ENCODE results near the gene CYLC2. TPM values are rescaled to one million over a fixed set of nuclear protein-coding genes. Genes with fewer than 3 reads are reported as not detected.

Gene CYLC2
- polyA plus RNA-seq, 3 donors = not detected

DNA sequence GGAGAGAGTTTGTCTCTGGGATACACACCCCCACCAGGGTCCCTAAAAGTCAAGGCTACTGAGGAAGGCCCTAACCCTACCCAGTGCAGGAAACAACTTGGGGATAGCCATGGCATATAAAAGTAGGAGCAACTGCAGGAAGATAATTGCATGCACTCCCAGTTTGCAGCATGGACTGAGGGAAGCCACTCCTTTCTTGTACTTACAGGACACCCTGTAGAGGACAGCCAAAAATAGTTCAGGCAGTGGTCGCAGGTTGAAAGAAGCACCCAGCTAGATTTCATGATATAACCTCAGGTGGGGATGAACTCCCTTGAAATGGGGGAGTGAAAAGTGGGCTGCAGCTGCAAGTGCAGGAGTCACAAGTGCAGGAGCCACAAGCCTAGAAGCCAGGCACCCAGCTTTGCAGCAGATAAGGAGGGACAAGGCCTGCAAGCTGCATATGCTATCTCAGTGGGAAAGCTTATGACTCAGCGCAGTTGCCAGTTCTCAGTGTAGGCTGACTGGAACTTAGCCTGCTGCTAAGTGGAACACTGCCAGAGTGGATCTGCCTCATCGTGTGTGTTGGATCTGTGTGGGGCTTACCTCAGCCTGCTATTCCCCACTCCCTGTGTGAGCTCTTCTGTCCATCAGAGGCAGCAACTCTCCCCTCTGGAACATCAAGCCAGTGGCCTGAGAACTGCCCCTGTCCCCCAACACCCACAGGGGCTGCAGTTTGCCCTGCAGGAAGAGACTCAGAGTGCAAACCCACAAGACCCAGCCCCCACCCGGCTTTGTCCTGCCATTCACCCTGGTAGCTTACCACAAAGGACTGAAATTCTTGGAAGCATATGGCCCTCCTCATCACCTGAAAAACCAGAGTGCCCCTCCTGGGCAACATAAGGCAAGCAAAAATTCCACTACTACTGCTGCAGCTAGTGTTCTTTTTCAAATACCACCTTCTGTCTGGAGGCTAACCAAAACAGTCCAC lies 42.7 kb downstream of the CYLC2 start:
- no peak overlapping the region for H3K4me3 Mint-ChIP-seq
- H3K9me3 Mint-ChIP-seq = peaks cover 0 to 11% (median 4%) of the 10 kb centered on the region in 7 donors
- peaks cover 12 to 18% of the 10 kb centered on the region in 2 donors for H3K9me3 ChIP-seq (replicated peaks in 1 of 2; ENCODE audit: control insufficient read depth in 1 of 2, insufficient read depth in 1 of 2, low read length in 2 of 2)
- intact Hi-C loops (cut with micrococcal nuclease) = no loop called here
- WGBS (ENCODE audit: insufficient coverage) = 81% methylated on average over 3 of the region's 4 CpGs
- H4K20me1 ChIP-seq (ENCODE audit: insufficient read depth, low read length) = no peaks in the 10 kb centered on the region
- no peaks in the 10 kb centered on the region for H3K27me3 ChIP-seq (ENCODE audit: control insufficient read depth in 2 of 2, insufficient read depth in 2 of 2, low read length in 2 of 2)
- H2AFZ ChIP-seq (ENCODE audit: insufficient read depth, low read depth, low read length, poor library complexity, severe bottlenecking) = no peak overlapping the region
- no peak overlapping the region for H3K4me2 ChIP-seq (replicated peaks; ENCODE audit: extremely low read depth, low read length, poor library complexity, severe bottlenecking)
- no peaks in the 10 kb centered on the region for H3K79me2 ChIP-seq (ENCODE audit: insufficient read depth, low read length)
- no peak overlapping the region for H3K4me3 ChIP-seq (replicated peaks in 1 of 3; ENCODE audit: low read depth in 2 of 3, low read length in 3 of 3)
- H3K4me1 ChIP-seq (ENCODE audit: control insufficient read depth in 1 of 2, insufficient read depth in 2 of 2, low read length in 2 of 2) = no peaks in the 10 kb centered on the region
- H3K27ac Mint-ChIP-seq = no peak overlapping the region
- H3K36me3 ChIP-seq (replicated peaks in 1 of 2; ENCODE audit: control insufficient read depth in 1 of 2, insufficient read depth in 2 of 2, low read length in 2 of 2) = no peaks in the 10 kb centered on the region
- H3K9ac ChIP-seq (ENCODE audit: insufficient read depth, low read length, poor library complexity, severe bottlenecking) = no peak overlapping the region
- H3K36me3 Mint-ChIP-seq = no peaks in the 10 kb centered on the region
- H3K4me1 Mint-ChIP-seq = no peaks in the 10 kb centered on the region
- no peak overlapping the region for H3K27ac ChIP-seq (ENCODE audit: low read depth in 1 of 2, low read length in 2 of 2)
- H3K27me3 Mint-ChIP-seq (ENCODE audit: low read depth in 3 of 3) = no peaks in the 10 kb centered on the region
- TF ChIP-seq, protein P1, sequence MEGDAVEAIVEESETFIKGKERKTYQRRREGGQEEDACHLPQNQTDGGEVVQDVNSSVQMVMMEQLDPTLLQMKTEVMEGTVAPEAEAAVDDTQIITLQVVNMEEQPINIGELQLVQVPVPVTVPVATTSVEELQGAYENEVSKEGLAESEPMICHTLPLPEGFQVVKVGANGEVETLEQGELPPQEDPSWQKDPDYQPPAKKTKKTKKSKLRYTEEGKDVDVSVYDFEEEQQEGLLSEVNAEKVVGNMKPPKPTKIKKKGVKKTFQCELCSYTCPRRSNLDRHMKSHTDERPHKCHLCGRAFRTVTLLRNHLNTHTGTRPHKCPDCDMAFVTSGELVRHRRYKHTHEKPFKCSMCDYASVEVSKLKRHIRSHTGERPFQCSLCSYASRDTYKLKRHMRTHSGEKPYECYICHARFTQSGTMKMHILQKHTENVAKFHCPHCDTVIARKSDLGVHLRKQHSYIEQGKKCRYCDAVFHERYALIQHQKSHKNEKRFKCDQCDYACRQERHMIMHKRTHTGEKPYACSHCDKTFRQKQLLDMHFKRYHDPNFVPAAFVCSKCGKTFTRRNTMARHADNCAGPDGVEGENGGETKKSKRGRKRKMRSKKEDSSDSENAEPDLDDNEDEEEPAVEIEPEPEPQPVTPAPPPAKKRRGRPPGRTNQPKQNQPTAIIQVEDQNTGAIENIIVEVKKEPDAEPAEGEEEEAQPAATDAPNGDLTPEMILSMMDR (IDR thresholded peaks at IDR 0.05) = no peak
- no peak for DNase-seq

DNA sequence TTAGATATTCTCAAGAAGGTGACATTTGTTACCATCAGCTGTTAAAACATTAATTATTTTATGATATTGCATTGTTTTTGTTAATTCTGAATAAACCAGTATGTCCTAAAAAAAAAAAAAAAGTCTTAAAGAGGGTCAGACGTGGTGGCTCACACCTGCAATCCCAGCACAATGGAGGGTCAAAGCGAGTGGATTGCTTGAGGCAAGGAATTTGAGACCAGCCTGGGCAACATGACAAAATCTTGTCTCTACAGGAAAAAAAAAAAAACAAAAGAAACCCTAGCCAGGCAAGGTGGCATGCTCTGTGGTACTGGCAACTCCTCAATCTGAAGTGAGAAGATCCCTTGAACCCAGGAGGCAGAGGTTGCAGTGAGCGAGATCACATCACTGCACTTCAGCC lies 46.8 kb downstream of the CYLC2 start:
- Histone ChIP-seq H4K20me1 (ENCODE audit: insufficient read depth, low read length) (no peaks in the 10 kb centered on the region), H3K9ac (ENCODE audit: insufficient read depth, low read length, poor library complexity, severe bottlenecking) (no peak overlapping the region), H3K27me3 (ENCODE audit: control insufficient read depth in 2 of 2, insufficient read depth in 2 of 2, low read length in 2 of 2) (no peaks in the 10 kb centered on the region), H3K4me1 (ENCODE audit: control insufficient read depth in 1 of 2, insufficient read depth in 2 of 2, low read length in 2 of 2) (no peaks in the 10 kb centered on the region), H3K4me2 (replicated peaks; ENCODE audit: extremely low read depth, low read length, poor library complexity, severe bottlenecking) (no peak overlapping the region), H3K36me3 (replicated peaks in 1 of 2; ENCODE audit: control insufficient read depth in 1 of 2, insufficient read depth in 2 of 2, low read length in 2 of 2) (no peaks in the 10 kb centered on the region), H3K9me3 (replicated peaks in 1 of 2; ENCODE audit: control insufficient read depth in 1 of 2, insufficient read depth in 1 of 2, low read length in 2 of 2) (peaks cover 12 to 18% of the 10 kb centered on the region in 2 donors), H3K27ac (ENCODE audit: low read depth in 1 of 2, low read length in 2 of 2) (no peak overlapping the region), H2AFZ (ENCODE audit: insufficient read depth, low read depth, low read length, poor library complexity, severe bottlenecking) (no peak overlapping the region), H3K4me3 (replicated peaks in 1 of 3; ENCODE audit: low read depth in 2 of 3, low read length in 3 of 3) (no peak overlapping the region), H3K79me2 (ENCODE audit: insufficient read depth, low read length) (no peaks in the 10 kb centered on the region)
- Mint-ChIP-seq H3K27ac (no peak overlapping the region), H3K9me3 (peaks cover 0 to 8% (median 4%) of the 10 kb centered on the region in 7 donors), H3K4me3 (no peak overlapping the region), H3K27me3 (ENCODE audit: low read depth in 3 of 3) (no peaks in the 10 kb centered on the region), H3K36me3 (no peaks in the 10 kb centered on the region), H3K4me1 (no peaks in the 10 kb centered on the region)
- 91% methylated on average over 1 of the region's 3 CpGs for WGBS (ENCODE audit: insufficient coverage)
- DNase-seq = no peak
- intact Hi-C loops (cut with micrococcal nuclease) = no loop called here
- TF ChIP-seq, protein P1 (IDR thresholded peaks at IDR 0.05) = no peak

Small RNA genes lying within 50 kb of the gene (small RNA-seq; reads per million reads assigned to genes)
- gene AL589823.1 (ENCODE audit: insufficient read length, low read depth) = not detected

Data from CD14-positive monocyte (primary cell).